H9 (cell line): Measurements from ENCODE around the gene RALY. TPM values are rescaled to one million over a fixed set of nuclear protein-coding genes. Genes with fewer than 3 reads are reported as not detected.

Source experiments
- DNase-seq: peaks from one replicate; pipeline ENCODE4 v3.0.0-alpha.2; 2017
- H2AFZ ChIP-seq: one replicate; pipeline ENCODE4 v1.6.1; 2013; ENCODE audit warnings: mild to moderate bottlenecking, low read length, control low read depth, moderate library complexity
- H2AK5ac ChIP-seq: 2 replicates; pipeline ENCODE4 v1.6.1; 2013; ENCODE audit warnings: low read length, control low read depth, mixed read lengths; ENCODE audit not compliant: insufficient read length
- H2BK120ac ChIP-seq: one replicate; pipeline ENCODE4 v1.6.1; 2013; ENCODE audit warnings: low read depth, mild to moderate bottlenecking, low read length, control low read depth, inconsistent platforms; ENCODE audit not compliant: poor library complexity, severe bottlenecking
- H2BK12ac ChIP-seq: 2 replicates; pipeline ENCODE4 v1.6.1; 2013; ENCODE audit warnings: low read length, control low read depth, mixed read lengths, low read depth; ENCODE audit not compliant: insufficient read length
- H2BK15ac ChIP-seq: 2 replicates; pipeline ENCODE4 v1.6.1; 2013; ENCODE audit warnings: low read depth, low read length, control low read depth
- H2BK20ac ChIP-seq: one replicate; pipeline ENCODE4 v1.6.1; 2013; ENCODE audit warnings: low read depth, mild to moderate bottlenecking, low read length, control low read depth, inconsistent platforms; ENCODE audit not compliant: poor library complexity, severe bottlenecking
- H2BK5ac ChIP-seq: 2 replicates; pipeline ENCODE4 v1.6.1; 2013; ENCODE audit warnings: low read length, control low read depth, mixed read lengths; ENCODE audit not compliant: insufficient read length
- H3K14ac ChIP-seq: 2 replicates; pipeline ENCODE4 v1.6.1; 2013; ENCODE audit warnings: low read length, control low read depth; ENCODE audit not compliant: insufficient read depth
- H3K18ac ChIP-seq: 2 replicates; pipeline ENCODE4 v1.6.1; 2013; ENCODE audit warnings: low read depth, mild to moderate bottlenecking, mixed read lengths, low read length, control low read depth; ENCODE audit not compliant: insufficient read length
- H3K23ac ChIP-seq: 2 replicates; pipeline ENCODE4 v1.6.1; 2013; ENCODE audit warnings: low read length, control low read depth, mixed read lengths, low read depth; ENCODE audit not compliant: insufficient read length
- H3K23me2 ChIP-seq: 2 replicates; pipeline ENCODE4 v1.6.1; 2013; ENCODE audit warnings: low read depth, mild to moderate bottlenecking, mixed read lengths, low read length, control low read depth; ENCODE audit not compliant: insufficient read length, poor library complexity, severe bottlenecking
- H3K27ac ChIP-seq: 2 replicates; pipeline ENCODE4 v1.5.1; 2013; ENCODE audit warnings: low read length, control low read depth, mixed read lengths, low read depth; ENCODE audit not compliant: insufficient read length
- H3K27me3 ChIP-seq: 2 replicates; pipeline ENCODE4 v1.6.1; 2013; ENCODE audit warnings: low read length, control low read depth, inconsistent platforms; ENCODE audit not compliant: insufficient read depth
- H3K4ac ChIP-seq: 2 replicates; pipeline ENCODE4 v1.6.1; 2013; ENCODE audit warnings: low read depth, mild to moderate bottlenecking, control low read depth, inconsistent platforms, low read length, moderate library complexity
- H3K4me1 ChIP-seq: 2 replicates; pipeline ENCODE4 v1.6.1; 2013; ENCODE audit warnings: low read length, control low read depth, inconsistent platforms; ENCODE audit not compliant: insufficient read depth
- H3K4me2 ChIP-seq: 2 replicates; pipeline ENCODE4 v1.6.1; 2013; ENCODE audit warnings: low read length, control low read depth, mixed read lengths; ENCODE audit not compliant: insufficient read length, insufficient read depth
- H3K56ac ChIP-seq: 2 replicates; pipeline ENCODE4 v1.6.1; 2013; ENCODE audit warnings: low read depth, mild to moderate bottlenecking, mixed read lengths, low read length, control low read depth; ENCODE audit not compliant: insufficient read length
- H3K79me1 ChIP-seq: 2 replicates; pipeline ENCODE4 v1.6.1; 2013; ENCODE audit warnings: low read depth, mild to moderate bottlenecking, moderate library complexity, low read length, control low read depth, inconsistent platforms; ENCODE audit not compliant: insufficient read depth, poor library complexity, severe bottlenecking
- H3K79me2 ChIP-seq: 2 replicates; pipeline ENCODE4 v1.6.1; 2013; ENCODE audit warnings: low read length, control low read depth, inconsistent platforms; ENCODE audit not compliant: insufficient read depth
- H3K9ac ChIP-seq: 2 replicates; pipeline ENCODE4 v1.6.1; 2013; ENCODE audit warnings: low read length, control low read depth, mixed read lengths; ENCODE audit not compliant: insufficient read length; ENCODE audit errors: extremely low read depth
- H3K9me3 ChIP-seq: one replicate; pipeline ENCODE4 v1.6.1; 2013; ENCODE audit warnings: low read depth, low read length, inconsistent platforms; ENCODE audit not compliant: control insufficient read depth
- H3T11ph ChIP-seq: one replicate; pipeline ENCODE4 v1.6.1; 2013; ENCODE audit warnings: mild to moderate bottlenecking, low read length, control low read depth, inconsistent platforms
- H4K20me1 ChIP-seq: one replicate; pipeline ENCODE4 v1.6.1; 2013; ENCODE audit not compliant: control insufficient read depth, insufficient read length, insufficient read depth
- H4K5ac ChIP-seq: 2 replicates; pipeline ENCODE4 v1.6.1; 2013; ENCODE audit warnings: low read depth, mild to moderate bottlenecking, mixed read lengths, low read length, control low read depth; ENCODE audit not compliant: insufficient read length
- H4K8ac ChIP-seq: replicated peaks from 2 replicates; pipeline ENCODE4 v1.6.1; 2013; ENCODE audit warnings: low read length, control low read depth, mixed read lengths, low read depth; ENCODE audit not compliant: insufficient read length
- H4K91ac ChIP-seq: 2 replicates; pipeline ENCODE4 v1.6.1; 2013; ENCODE audit warnings: low read depth, mild to moderate bottlenecking, moderate library complexity, mixed read lengths, low read length, control low read depth; ENCODE audit not compliant: insufficient read length
- H3K27ac Mint-ChIP-seq, 3 experiments: 2 replicates in 2 of 3; 3 replicates in 1 of 3; pipeline ENCODE4 v1.8.0; 2020 to 2021; ENCODE audit warnings: mixed read lengths in 3 of 3, mild to moderate bottlenecking in 1 of 3, moderate library complexity in 1 of 3
- H3K27me3 Mint-ChIP-seq: 2 replicates; pipeline ENCODE4 v1.8.0; 2021; ENCODE audit warnings: low read depth, mild to moderate bottlenecking, moderate library complexity, mixed read lengths
- H3K36me3 Mint-ChIP-seq, 3 experiments: 2 replicates in 2 of 3; 3 replicates in 1 of 3; pipeline ENCODE4 v1.8.0; 2020 to 2021; ENCODE audit warnings: low read depth in 3 of 3, mixed read lengths in 3 of 3; ENCODE audit not compliant: insufficient read depth in 1 of 3
- H3K4me1 Mint-ChIP-seq, 2 experiments: 2 replicates each; pipeline ENCODE4 v1.8.0; 2020; ENCODE audit warnings: mixed read lengths in 2 of 2
- H3K4me3 Mint-ChIP-seq, 2 experiments: 2 replicates in 1 of 2; 3 replicates in 1 of 2; pipeline ENCODE4 v1.8.0; 2020 to 2021; ENCODE audit warnings: mild to moderate bottlenecking in 2 of 2, mixed read lengths in 2 of 2, moderate library complexity in 1 of 2
- H3K9me3 Mint-ChIP-seq, 2 experiments: 2 replicates in 1 of 2; 3 replicates in 1 of 2; pipeline ENCODE4 v1.8.0; 2020; ENCODE audit warnings: mild to moderate bottlenecking in 2 of 2, mixed read lengths in 2 of 2, moderate library complexity in 1 of 2
- WGBS: extraction: QIAGEN DNeasy Blood & Tissue Kit; methylation state at CpG from one replicate; pipeline ENCODE4 v1.1.7; 2013; ENCODE audit warnings: missing lambda C conversion rate, low lambda C conversion rate, mixed read lengths; ENCODE audit not compliant: insufficient read length; ENCODE audit errors: extremely low coverage; 5-methylcytosine and 5-hydroxymethylcytosine counted together
- total RNA-seq: library from RNA; stranded (reverse); gene quantifications from 2 replicates; pipeline ENCODE4 v1.2.1, GENCODE V29; 2021
- TF ChIP-seq, protein P1 (sequence below): fragments of 200-600 bp; sonication (generic); conservative IDR thresholded peaks from 3 replicates; pipeline ENCODE4 v1.8.0; 2021; ENCODE audit warnings: antibody characterized with exemption, mild to moderate bottlenecking

Gene RALY
- total RNA-seq, 1 experiment from 2014 or later = 199 TPM

GRCh38 chr20:34112600-34113101 lies 118.9 kb downstream of the RALY start:
- TF ChIP-seq, protein P1, sequence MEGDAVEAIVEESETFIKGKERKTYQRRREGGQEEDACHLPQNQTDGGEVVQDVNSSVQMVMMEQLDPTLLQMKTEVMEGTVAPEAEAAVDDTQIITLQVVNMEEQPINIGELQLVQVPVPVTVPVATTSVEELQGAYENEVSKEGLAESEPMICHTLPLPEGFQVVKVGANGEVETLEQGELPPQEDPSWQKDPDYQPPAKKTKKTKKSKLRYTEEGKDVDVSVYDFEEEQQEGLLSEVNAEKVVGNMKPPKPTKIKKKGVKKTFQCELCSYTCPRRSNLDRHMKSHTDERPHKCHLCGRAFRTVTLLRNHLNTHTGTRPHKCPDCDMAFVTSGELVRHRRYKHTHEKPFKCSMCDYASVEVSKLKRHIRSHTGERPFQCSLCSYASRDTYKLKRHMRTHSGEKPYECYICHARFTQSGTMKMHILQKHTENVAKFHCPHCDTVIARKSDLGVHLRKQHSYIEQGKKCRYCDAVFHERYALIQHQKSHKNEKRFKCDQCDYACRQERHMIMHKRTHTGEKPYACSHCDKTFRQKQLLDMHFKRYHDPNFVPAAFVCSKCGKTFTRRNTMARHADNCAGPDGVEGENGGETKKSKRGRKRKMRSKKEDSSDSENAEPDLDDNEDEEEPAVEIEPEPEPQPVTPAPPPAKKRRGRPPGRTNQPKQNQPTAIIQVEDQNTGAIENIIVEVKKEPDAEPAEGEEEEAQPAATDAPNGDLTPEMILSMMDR = no peak
- H2BK20ac ChIP-seq = no peak overlapping the region
- no peak overlapping the region for H2BK12ac ChIP-seq
- no peak overlapping the region for H4K91ac ChIP-seq
- no peaks in the 10 kb centered on the region for H3K9me3 ChIP-seq
- peaks cover 26 to 34% (median 28%) of the 10 kb centered on the region in 3 experiments for H3K36me3 Mint-ChIP-seq
- no peak overlapping the region for H2BK15ac ChIP-seq
- no peak overlapping the region for H3K56ac ChIP-seq
- peak overlapping the region; percentile 51 for H3K18ac ChIP-seq
- H3K27ac ChIP-seq = no peak overlapping the region
- peak overlapping the region; percentile 97 to 99 (median 99) for H3K27ac Mint-ChIP-seq
- H3K27me3 Mint-ChIP-seq = no peaks in the 10 kb centered on the region; the same call in 1 of the 2 replicates
- no peaks in the 10 kb centered on the region for H3K27me3 ChIP-seq
- H3K4me3 Mint-ChIP-seq = peak overlapping the region; percentile 80 to 98
- no peak overlapping the region for H4K8ac ChIP-seq
- no peak overlapping the region for H2AK5ac ChIP-seq
- H4K20me1 ChIP-seq = no peaks in the 10 kb centered on the region
- peak; percentile 36 for DNase-seq
- no peak overlapping the region for H2AFZ ChIP-seq
- no peak overlapping the region for H4K5ac ChIP-seq
- no CpG with 5 or more reads among the region's 18 CpGs for WGBS
- H3K4ac ChIP-seq = no peak overlapping the region
- H3K9ac ChIP-seq = peak overlapping the region; percentile 35
- H2BK5ac ChIP-seq = no peak overlapping the region
- H3K23me2 ChIP-seq = peaks cover 15% of the 10 kb centered on the region
- H2BK120ac ChIP-seq = no peak overlapping the region
- peaks cover 36% of the 10 kb centered on the region for H3K79me2 ChIP-seq
- no peak overlapping the region for H3K23ac ChIP-seq
- no peaks in the 10 kb centered on the region for H3K79me1 ChIP-seq
- H3K4me1 ChIP-seq = peaks cover 3% of the 10 kb centered on the region; the same call in 1 of the 2 replicates
- H3K14ac ChIP-seq = 0 out of 2 replicates have a peak overlapping the region, but pooled peaks have one; percentile 26
- H3K4me2 ChIP-seq = peak overlapping the region; percentile 47
- no peak overlapping the region for H3T11ph ChIP-seq
- peaks cover 24 to 28% of the 10 kb centered on the region in 2 experiments for H3K4me1 Mint-ChIP-seq
- H3K9me3 Mint-ChIP-seq = no peaks in the 10 kb centered on the region
